Renal cortical epithelial cell (primary cell): Measurements from ENCODE around the gene PIM1. TPM values are rescaled to one million over a fixed set of nuclear protein-coding genes. Genes with fewer than 3 reads are reported as not detected.
A peak's percentile ranks its signal among the peaks of the same experiment; 100 is the strongest.
"Not testable (repeated sequence)": the region's sequence is repeated elsewhere in the genome, so short reads cannot be mapped to it uniquely, and the experiment has no call there.

Source experiments
- DNase-seq: peaks from one replicate; pipeline ENCODE4 v3.0.0-alpha.2; 2011; ENCODE audit warnings: low read depth
- total RNA-seq: library from RNA; depleted of rRNA; stranded (reverse); fragments of >200 nt; gene quantifications from 2 replicates; pipeline ENCODE4 v1.2.3, GENCODE V29; 2014

PIM1 gene
- 6.6 and 9.9 TPM in 2 replicates for total RNA-seq

- peak; percentile 74 for DNase-seq
Observed at GRCh38 chr6:37169496-37170272, at the start of gene PIM1. Gene PIM1 (plus strand): TSS chr6:37170152. CDS start chr6:37170576, 424 bp downstream.

GRCh38 chr6:37121556-37121955 lies 48.4 kb upstream of the PIM1 start:
- DNase-seq: no peak

DNA sequence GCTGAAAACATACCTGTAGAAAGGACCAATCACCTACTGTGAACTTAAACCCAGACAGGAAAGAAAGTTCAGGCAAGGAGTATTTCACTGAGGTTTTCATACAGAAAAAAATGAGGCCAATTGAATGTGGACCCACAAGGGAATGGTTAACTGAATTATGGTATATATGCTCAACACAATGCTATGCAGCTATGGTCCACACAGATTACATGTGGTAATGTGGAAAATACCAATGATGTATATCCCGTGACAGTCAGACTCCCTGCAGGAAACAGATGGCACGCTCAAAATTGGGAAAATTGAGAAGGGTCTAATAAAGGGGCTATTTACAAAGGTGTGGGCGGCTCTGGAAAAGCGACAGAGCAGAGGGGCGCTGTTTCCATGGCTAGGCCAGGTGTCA lies 47.1 kb upstream of the PIM1 start:
- DNase-seq: no peak

GRCh38 chr6:37123957-37124729 lies 45.8 kb upstream of the PIM1 start:
- no peak for DNase-seq

DNA sequence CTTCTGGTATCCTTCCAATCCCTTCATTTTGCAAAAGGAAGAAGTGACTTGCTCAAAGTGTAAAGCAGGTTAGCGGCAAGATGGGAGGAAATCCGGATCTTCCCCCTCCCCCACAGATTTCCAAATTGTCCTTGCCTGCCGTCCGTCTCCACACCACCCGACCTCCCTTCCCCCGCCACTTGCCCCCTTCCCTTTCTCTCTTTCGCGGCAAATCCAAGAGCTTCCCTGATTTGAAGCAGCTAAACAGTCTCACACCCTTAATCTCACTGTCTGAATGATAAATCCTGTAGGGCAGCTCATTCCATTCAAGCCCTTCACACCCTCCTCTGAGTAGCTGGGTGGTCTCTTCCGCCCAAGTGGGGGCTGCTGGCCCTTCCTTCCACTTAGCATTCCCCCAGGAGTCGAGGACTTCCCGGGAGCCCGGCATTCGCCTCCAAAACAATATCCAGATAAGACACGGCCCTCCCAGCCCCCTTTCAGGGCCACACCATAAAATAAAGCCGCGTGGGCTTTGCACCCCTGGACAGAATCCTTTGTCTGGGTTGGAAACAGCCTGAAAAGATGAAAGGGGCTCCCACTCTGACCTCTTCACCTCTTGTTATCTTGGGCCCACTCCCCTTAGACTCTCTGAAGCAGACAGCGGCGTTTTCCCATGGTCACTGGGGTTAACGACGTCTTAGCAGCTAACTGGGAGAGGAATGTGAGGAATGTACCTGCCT lies 44.0 kb upstream of the PIM1 start:
- peak; percentile 80 for DNase-seq

- no peak for DNase-seq
Observed at GRCh38 chr6:37126493-37126958, 43.4 kb upstream of the PIM1 start.

GRCh38 chr6:37126961-37127616 lies 42.9 kb upstream of the PIM1 start:
- DNase-seq: no peak

DNA sequence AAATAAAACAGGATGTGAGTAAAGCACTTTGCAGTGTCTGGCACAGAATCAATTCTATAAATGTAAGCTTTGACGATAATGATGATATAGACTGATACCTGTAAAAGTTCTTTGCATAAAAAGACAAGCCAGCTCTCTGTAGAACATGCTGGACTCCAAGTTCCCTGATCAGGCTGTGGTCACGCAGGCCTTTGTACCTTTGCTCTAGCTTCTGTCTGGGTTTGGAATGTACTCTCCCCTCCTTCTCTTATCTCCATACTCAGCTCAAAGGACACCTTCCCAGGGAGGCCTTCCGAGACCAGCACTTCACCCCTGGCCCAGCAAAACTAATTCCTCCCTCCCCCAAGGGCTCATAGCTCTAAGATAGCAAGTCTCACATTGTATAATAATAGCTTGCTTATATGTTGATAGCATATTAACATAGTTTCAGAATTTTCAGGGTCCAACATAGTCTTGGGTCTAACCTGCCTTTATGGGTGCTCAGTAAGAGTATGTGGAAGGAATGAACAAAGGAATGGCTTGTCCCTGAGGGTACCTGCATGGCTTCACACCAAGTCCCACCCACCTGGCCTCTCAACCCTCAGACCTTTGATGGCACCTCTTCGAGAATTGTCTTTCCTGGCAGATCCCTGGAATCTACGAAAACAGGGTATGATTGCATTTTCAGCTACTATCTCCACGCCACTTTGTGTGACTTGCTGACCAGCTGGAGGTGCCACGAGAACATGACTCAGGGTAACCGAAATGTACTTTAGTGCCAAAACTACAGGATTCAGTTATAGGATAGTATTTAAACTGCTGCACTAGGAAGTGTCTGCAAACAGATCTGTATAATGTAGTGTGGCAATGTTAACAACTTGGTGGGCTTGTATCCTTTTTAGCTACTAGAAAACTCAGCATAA lies 41.7 kb upstream of the PIM1 start:
- DNase-seq: peak; percentile 59

DNA sequence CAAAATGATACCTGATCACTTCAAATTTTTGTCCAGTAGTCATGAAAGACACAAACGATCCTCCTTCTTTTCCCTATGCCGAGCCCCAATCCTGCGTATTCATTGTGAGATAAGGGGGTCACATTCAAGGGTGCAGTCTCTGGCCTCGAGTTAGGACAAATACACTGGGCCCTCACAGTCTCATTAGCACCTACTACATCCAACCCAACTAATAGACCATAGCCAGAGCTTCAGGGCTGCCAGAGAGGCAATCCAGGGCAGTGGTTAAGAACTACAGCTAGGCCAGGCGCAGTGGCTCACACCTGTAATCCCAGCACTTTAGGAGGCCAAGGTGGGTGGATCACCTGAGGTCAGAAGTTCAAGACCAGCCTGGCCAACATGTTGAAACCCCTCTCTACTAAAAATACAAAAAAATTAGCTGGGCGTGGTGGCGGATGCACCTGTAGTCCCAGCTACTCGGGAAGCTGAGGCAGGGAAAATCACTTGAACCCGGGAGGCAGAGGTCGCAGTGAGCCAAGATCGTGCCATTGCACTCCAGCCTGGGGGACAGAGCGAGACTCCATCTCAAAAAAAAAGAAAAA lies 41.0 kb upstream of the PIM1 start:
- not testable (repeated sequence) for DNase-seq

DNA sequence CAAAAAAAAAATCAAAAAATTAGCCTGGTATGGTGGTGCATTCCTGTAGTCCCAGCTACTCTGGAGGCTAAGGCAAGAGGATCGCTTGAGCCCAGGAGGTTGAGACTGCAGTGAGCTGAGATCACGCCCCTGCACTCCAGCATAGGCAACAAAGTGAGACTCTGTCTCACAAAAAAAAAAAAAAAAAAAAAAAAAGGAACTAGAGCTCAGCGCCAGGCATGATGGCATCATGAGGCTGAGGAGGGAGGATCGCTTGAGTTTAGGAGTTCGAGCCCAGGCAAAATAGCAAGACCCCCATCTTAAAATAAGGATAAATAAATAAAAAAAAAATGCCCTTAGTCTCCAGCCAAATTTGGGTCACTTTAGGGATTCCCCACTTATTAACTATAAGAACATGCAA lies 40.4 kb upstream of the PIM1 start:
- DNase-seq: no peak

- peak; percentile 74 for DNase-seq
Observed at GRCh38 chr6:37130704-37131103, 39.2 kb upstream of the PIM1 start.

- DNase-seq: peak; percentile 86
Observed at GRCh38 chr6:37131104-37131959, 38.6 kb upstream of the PIM1 start.

DNA sequence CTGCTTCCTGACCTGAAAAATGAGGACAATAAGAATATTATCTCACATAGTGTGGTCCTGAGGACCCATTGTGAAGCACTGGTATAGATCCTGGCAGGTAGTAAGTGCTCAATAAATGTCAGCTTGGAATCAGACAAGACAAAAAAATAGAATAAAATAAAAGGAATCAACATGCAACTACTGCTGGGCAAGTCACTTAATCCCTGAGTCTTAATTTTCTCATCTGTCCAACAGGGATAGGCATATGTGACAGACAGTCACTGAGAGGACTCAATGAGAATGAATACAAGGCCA lies 38.0 kb upstream of the PIM1 start:
- no peak for DNase-seq

DNA sequence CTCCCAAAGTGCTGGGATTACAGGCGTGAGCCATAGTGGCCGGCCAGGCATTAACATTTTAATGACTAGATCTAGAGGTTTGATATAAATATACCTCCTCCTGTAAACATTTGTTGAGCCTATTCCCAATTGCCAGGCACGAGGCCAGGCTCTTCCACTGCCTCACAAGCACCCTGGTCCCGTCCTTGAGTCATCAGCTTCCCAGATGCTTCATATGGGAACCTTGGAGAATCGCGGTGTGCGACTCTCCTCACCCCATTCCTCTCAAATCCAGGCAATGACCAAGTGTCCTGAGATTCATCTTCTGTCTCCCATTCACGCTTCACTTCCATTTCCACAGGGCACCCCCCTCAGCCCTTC lies 35.9 kb upstream of the PIM1 start:
- peak; percentile 76 for DNase-seq

GRCh38 chr6:37134396-37135191 lies 35.4 kb upstream of the PIM1 start:
- peak; percentile 99 for DNase-seq

DNA sequence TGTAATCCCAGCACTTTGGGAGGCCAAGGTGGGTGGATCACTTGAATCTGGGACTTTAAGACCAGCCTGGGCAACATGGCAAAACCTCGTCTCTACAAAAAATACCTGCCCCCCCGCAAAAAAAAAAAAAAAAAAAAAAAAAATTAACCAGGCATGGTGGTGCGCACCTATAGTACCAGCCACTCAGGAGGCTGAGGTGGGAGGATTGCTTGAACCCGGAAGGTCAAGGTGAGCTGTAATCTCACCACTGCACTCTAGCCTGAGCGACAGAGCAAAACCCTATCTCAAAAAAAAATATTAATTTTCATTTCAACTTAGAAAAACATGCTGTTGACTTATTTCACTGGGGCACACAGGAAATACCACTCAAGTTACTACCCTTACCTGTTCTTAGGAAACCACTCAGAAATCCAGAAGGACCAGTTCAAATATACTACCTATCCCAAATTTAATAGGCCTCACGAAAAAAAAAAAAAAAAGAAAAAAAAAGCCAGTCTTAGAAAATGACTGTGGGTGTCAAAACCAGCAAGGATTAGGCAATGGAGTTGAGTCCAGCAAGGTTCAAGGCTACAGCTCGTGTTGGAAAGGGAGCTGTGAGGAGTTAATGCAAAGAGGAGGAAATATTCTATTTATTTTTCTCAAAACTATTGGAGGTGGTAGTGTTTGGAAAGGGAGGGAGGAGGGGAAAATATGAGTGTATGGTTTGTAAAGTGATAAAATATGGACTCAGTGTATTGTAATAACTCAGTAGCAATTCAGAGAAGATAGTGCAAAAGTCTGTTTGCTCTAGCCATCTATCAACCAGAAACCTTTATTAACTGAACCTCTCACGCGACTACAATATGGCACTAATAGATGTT lies 33.9 kb upstream of the PIM1 start:
- peak; percentile 41 for DNase-seq

DNA sequence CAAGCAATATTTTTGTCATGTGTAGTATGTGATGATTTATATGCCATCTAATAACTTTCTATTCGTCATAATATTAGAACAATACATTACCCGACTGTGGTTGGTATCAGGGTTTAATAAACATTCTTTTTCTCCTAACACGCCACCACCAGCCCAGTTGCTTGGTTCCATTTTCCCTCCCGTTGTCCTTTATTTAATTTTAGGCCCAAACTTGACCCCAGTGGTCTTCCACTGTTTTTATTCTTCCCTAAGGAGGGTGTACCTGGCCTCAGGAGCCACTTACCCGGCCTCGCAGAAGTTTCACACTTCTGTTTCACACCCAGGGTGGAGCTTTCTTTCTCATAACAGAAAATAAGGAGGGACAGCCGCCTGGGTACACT lies 33.1 kb upstream of the PIM1 start:
- DNase-seq: no peak
